Fibroblast of lung (primary cell): ENCODE data around the gene APOD. TPM values are rescaled to one million over a fixed set of nuclear protein-coding genes. Genes with fewer than 3 reads are reported as not detected.

Source experiments
- DNase-seq, 2 donors: peaks; one replicate each; pipeline versions ENCODE4 v3.0.0 to v3.0.0-alpha.2; 2010; ENCODE audit warnings: low read depth in 2 of 2
- H2AFZ ChIP-seq: 2 replicates; pipeline ENCODE4 v1.5.1; 2012; ENCODE audit warnings: low read length, control low read depth, inconsistent platforms
- H3K27ac ChIP-seq: 2 replicates; pipeline ENCODE4 v1.5.1; 2011; ENCODE audit warnings: low read length, control low read depth; ENCODE audit not compliant: insufficient read depth
- H3K27me3 ChIP-seq: 2 replicates; pipeline ENCODE4 v1.5.1; 2011; ENCODE audit warnings: mild to moderate bottlenecking, low read length; ENCODE audit not compliant: control insufficient read depth, insufficient read depth
- H3K36me3 ChIP-seq: 2 replicates; pipeline ENCODE4 v1.5.1; 2011; ENCODE audit warnings: low read length; ENCODE audit not compliant: control insufficient read depth, insufficient read depth
- H3K4me1 ChIP-seq: 2 replicates; pipeline ENCODE4 v1.5.1; 2011; ENCODE audit warnings: low read length; ENCODE audit not compliant: control insufficient read depth, insufficient read depth; ENCODE audit errors: extremely low read depth
- H3K4me2 ChIP-seq: 2 replicates; pipeline ENCODE4 v1.5.1; 2011; ENCODE audit warnings: low read length, control low read depth; ENCODE audit not compliant: insufficient read depth; ENCODE audit errors: extremely low read depth
- H3K4me3 ChIP-seq, 4 experiments: fragments of 200-600 bp in 1 of 4; sonication (generic) in 1 of 4; replicated peaks in 1 of 4; 2 replicates each; pipeline ENCODE4 v1.5.1; 2011 to 2016; ENCODE audit warnings: low read length in 4 of 4, low read depth in 3 of 4, mild to moderate bottlenecking in 3 of 4, control low read depth in 2 of 4, inconsistent platforms in 1 of 4, mixed read lengths in 1 of 4; ENCODE audit not compliant: insufficient read depth in 1 of 4; ENCODE audit errors: control extremely low read depth in 1 of 4
- H3K79me2 ChIP-seq: 2 replicates; pipeline ENCODE4 v1.5.1; 2012; ENCODE audit warnings: mild to moderate bottlenecking, low read length, inconsistent platforms; ENCODE audit not compliant: control insufficient read depth, insufficient read depth
- H3K9ac ChIP-seq: 2 replicates; pipeline ENCODE4 v1.5.1; 2011; ENCODE audit warnings: mild to moderate bottlenecking, low read length, control low read depth; ENCODE audit not compliant: insufficient read depth
- H3K9me3 ChIP-seq: 2 replicates; pipeline ENCODE4 v1.5.1; 2012; ENCODE audit warnings: low read depth, low read length; ENCODE audit not compliant: control insufficient read depth, insufficient read depth
- H4K20me1 ChIP-seq: 2 replicates; pipeline ENCODE4 v1.5.1; 2011; ENCODE audit warnings: low read length; ENCODE audit not compliant: control insufficient read depth, insufficient read depth; ENCODE audit errors: extremely low read depth
- EZH2 ChIP-seq: IDR thresholded peaks from 2 replicates; pipeline ENCODE4 v1.5.1; 2012; ENCODE audit warnings: low read length, control low read depth, mild to moderate bottlenecking; ENCODE audit errors: missing control alignments
- polyA plus RNA-seq, 2 donors: library from polyadenylated mRNA; depleted of rRNA in 1 of 2; stranded (reverse) in 1 of 2; unstranded in 1 of 2; fragments of >200 nt; gene quantifications; 2 replicates each; pipeline ENCODE4 v1.2.1, GENCODE V29; 2011 to 2012; ENCODE audit warnings: missing spikeins in 1 of 2
- total RNA-seq: library from RNA; depleted of rRNA; stranded (reverse); fragments of >200 nt; gene quantifications from 2 replicates; pipeline ENCODE4 v1.2.1, GENCODE V29; 2014
- TF ChIP-seq, protein P1 (sequence below), 2 donors: IDR thresholded peaks in 1 of 2; conservative IDR thresholded peaks in 1 of 2; 1 replicate in 1 of 2; 2 replicates in 1 of 2; pipeline ENCODE4 v1.5.1; 2011 to 2012; ENCODE audit warnings: low read length in 2 of 2, control low read depth in 1 of 2, inconsistent platforms in 1 of 2, low read depth in 1 of 2, mild to moderate bottlenecking in 1 of 2

The APOD gene
- total and polyA plus RNA-seq, 2 donors (not counting 1 experiment from before 2014, with no cell fraction given), result 1.9 to 3.6 TPM

DNA sequence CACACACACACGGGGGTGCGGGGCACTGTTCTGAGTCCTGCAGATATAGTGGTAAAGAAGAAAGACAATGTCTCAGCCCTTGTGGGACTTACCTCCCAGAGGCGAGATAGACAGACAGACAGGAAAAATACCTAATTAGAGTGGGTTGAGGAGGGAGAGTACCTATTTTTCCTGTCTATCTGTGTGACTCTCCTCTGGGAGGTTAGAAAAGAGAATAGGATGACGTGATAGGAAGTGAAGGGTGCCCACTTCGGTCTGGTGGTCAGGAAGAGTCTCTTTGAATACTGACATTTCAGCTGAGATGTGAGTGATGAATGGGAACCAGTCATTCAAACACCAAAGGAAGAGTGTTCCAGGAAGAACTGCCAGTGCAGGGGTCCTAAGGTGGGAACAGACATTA, 4.1 kb upstream of the APOD start:
- no peak for DNase-seq
- no peak for TF ChIP-seq EZH2
- TF ChIP-seq, protein P1, sequence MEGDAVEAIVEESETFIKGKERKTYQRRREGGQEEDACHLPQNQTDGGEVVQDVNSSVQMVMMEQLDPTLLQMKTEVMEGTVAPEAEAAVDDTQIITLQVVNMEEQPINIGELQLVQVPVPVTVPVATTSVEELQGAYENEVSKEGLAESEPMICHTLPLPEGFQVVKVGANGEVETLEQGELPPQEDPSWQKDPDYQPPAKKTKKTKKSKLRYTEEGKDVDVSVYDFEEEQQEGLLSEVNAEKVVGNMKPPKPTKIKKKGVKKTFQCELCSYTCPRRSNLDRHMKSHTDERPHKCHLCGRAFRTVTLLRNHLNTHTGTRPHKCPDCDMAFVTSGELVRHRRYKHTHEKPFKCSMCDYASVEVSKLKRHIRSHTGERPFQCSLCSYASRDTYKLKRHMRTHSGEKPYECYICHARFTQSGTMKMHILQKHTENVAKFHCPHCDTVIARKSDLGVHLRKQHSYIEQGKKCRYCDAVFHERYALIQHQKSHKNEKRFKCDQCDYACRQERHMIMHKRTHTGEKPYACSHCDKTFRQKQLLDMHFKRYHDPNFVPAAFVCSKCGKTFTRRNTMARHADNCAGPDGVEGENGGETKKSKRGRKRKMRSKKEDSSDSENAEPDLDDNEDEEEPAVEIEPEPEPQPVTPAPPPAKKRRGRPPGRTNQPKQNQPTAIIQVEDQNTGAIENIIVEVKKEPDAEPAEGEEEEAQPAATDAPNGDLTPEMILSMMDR (conservative IDR thresholded peaks at IDR 0.05 in 1 of 2, IDR thresholded peaks at IDR 0.05 in 1 of 2; ENCODE audit: low read depth in 1 of 2, low read length in 2 of 2), result no peak
- Histone ChIP-seq H4K20me1 (no peaks in the 10 kb centered on the region), H3K4me3 (no peak overlapping the region), H3K4me1 (no peaks in the 10 kb centered on the region), H3K27ac (no peak overlapping the region), H3K9ac (no peak overlapping the region), H3K4me2 (no peak overlapping the region), H3K36me3 (no peaks in the 10 kb centered on the region), H3K27me3 (peaks cover 5% of the 10 kb centered on the region), H2AFZ (no peak overlapping the region), H3K79me2 (no peaks in the 10 kb centered on the region), H3K9me3 (no peaks in the 10 kb centered on the region)

DNA sequence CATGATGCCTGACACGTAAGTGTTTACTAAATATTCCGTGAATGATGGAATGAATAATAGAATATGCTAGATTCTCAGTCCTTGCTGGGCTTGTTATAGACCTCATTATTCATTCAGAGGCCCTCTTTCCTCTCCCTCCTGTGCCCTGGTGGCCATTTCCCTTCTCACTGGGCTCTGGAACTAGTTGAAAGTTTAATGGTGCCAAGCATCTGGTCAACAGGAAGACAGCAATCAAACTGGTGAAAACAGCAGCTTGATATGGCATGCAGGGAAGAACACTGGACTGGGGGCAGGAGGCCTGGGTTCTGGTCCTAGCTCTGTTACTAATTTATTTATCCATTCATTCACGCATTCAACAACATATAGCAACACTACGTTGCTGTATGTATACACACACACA, 3.7 kb upstream of the APOD start:
- Histone ChIP-seq H3K27ac (no peak overlapping the region), H4K20me1 (no peaks in the 10 kb centered on the region), H3K4me3 (no peak overlapping the region), H3K9ac (no peak overlapping the region), H3K4me1 (no peaks in the 10 kb centered on the region), H3K79me2 (no peaks in the 10 kb centered on the region), H2AFZ (no peak overlapping the region), H3K27me3 (peaks cover 5% of the 10 kb centered on the region), H3K4me2 (no peak overlapping the region), H3K9me3 (no peaks in the 10 kb centered on the region), H3K36me3 (no peaks in the 10 kb centered on the region)
- DNase-seq, result no peak
- TF ChIP-seq, protein P1 (conservative IDR thresholded peaks at IDR 0.05 in 1 of 2, IDR thresholded peaks at IDR 0.05 in 1 of 2; ENCODE audit: low read depth in 1 of 2, low read length in 2 of 2), result no peak
- TF ChIP-seq EZH2, result no peak

DNA sequence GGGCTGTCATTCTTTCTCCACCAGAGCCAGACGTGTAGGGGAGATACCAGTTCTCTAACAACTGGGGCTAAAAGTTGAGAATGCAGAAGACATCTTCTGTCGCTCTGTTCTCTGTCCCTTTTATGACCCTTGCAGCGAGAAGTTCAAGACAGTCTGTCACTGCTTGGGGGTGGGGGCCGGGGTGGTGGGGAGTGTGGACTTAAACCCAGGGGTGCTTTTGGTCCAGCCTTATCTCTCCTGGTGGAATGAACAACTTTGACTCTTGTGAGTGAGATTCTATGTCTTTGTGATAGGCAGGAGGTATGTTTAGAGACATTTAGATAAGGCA, 767 bp upstream of the APOD start:
- Histone ChIP-seq H3K27ac (no peak overlapping the region), H3K9me3 (no peaks in the 10 kb centered on the region), H3K79me2 (no peaks in the 10 kb centered on the region), H3K4me1 (no peaks in the 10 kb centered on the region), H4K20me1 (no peaks in the 10 kb centered on the region), H3K4me3 (peak overlapping the region in 1 of 4 experiments; percentile 38), H3K4me2 (no peak overlapping the region), H2AFZ (no peak overlapping the region), H3K9ac (no peak overlapping the region), H3K36me3 (no peaks in the 10 kb centered on the region), H3K27me3 (peaks cover 5% of the 10 kb centered on the region)
- no peak for DNase-seq
- TF ChIP-seq, protein P1 (conservative IDR thresholded peaks at IDR 0.05 in 1 of 2, IDR thresholded peaks at IDR 0.05 in 1 of 2; ENCODE audit: low read depth in 1 of 2, low read length in 2 of 2), result no peak
- TF ChIP-seq EZH2, result no peak
